K562 (cell line): ENCODE data around the gene CCDC15. TPM values are rescaled to one million over a fixed set of nuclear protein-coding genes. Genes with fewer than 3 reads are reported as not detected.

Source experiments
- BACH1 ChIP-seq: fragments of 200-800 bp; sonication (Bioruptor generic); IDR thresholded peaks from 2 replicates; pipeline ENCODE4 v1.6.1; 2016; ENCODE audit warnings: missing genetic modification characterization, missing compliant biosample characterization
- BDP1 ChIP-seq: IDR thresholded peaks from 3 replicates; pipeline ENCODE4 v1.6.1; 2011; ENCODE audit not compliant: insufficient read length, insufficient read depth
- FOS ChIP-seq: IDR thresholded peaks from 3 replicates; pipeline ENCODE4 v1.6.1; 2011; ENCODE audit not compliant: insufficient read length; ENCODE audit errors: extremely low read depth
- FOXJ3 ChIP-seq: sonication (generic); formaldehyde crosslinking; IDR thresholded peaks from 2 replicates; pipeline ENCODE4 v1.4.0; 2020; ENCODE audit warnings: mild to moderate bottlenecking, missing genetic modification reagents
- NCOA1 ChIP-seq: fragments of 450-650 bp; IDR thresholded peaks from 2 replicates; pipeline ENCODE4 v1.6.1; 2016; ENCODE audit warnings: low read depth
- NCOA2 ChIP-seq, 2 experiments: fragments of 450-650 bp; IDR thresholded peaks; 2 replicates each; pipeline ENCODE4 v1.6.1; 2018; ENCODE audit warnings: mild to moderate bottlenecking in 2 of 2, moderate library complexity in 1 of 2; ENCODE audit not compliant: partially characterized antibody in 2 of 2
- POLR2H ChIP-seq: IDR thresholded peaks from 2 replicates; pipeline ENCODE4 v1.6.1; 2016; ENCODE audit warnings: missing genetic modification characterization, low read depth, mild to moderate bottlenecking, control low read depth, missing compliant biosample characterization, moderate library complexity
- RBM22 ChIP-seq: fragments of 200-400 bp; formaldehyde crosslinking; IDR thresholded peaks from 2 replicates; pipeline ENCODE4 v1.6.1; 2018; ENCODE audit warnings: low read length, low read depth; ENCODE audit not compliant: poor library complexity, severe bottlenecking
- SMARCB1 ChIP-seq: IDR thresholded peaks from 2 replicates; pipeline ENCODE4 v1.6.1; 2011; ENCODE audit warnings: improper control_type of control experiment, low read depth; ENCODE audit not compliant: insufficient read length
- SMARCC2 ChIP-seq: fragments of 450-650 bp; IDR thresholded peaks from 2 replicates; pipeline ENCODE4 v1.6.1; 2017; ENCODE audit warnings: antibody characterized with exemption, moderate library complexity, mild to moderate bottlenecking, low read depth
- SRSF7 ChIP-seq: fragments of 200-400 bp; formaldehyde crosslinking; optimal IDR thresholded peaks from 2 replicates; pipeline ENCODE3; 2017; ENCODE audit warnings: mild to moderate bottlenecking, low read depth, low read length
- U2AF1 ChIP-seq: fragments of 200-400 bp; formaldehyde crosslinking; optimal IDR thresholded peaks from 2 replicates; pipeline ENCODE3; 2017; ENCODE audit warnings: mild to moderate bottlenecking, low read depth, low read length, moderate library complexity
- XRCC3 ChIP-seq: fragments of 450-650 bp; IDR thresholded peaks from 2 replicates; pipeline ENCODE4 v1.6.1; 2017; ENCODE audit warnings: mild to moderate bottlenecking, moderate library complexity
- ZBTB1 ChIP-seq: sonication (generic); formaldehyde crosslinking; IDR thresholded peaks from 2 replicates; pipeline ENCODE4 v1.8.1; 2023; ENCODE audit warnings: missing genetic modification reagents, low read depth, mild to moderate bottlenecking, borderline replicate concordance
- ZNF12 ChIP-seq: sonication (generic); formaldehyde crosslinking; IDR thresholded peaks from 2 replicates; pipeline ENCODE4 v1.4.0; 2020; ENCODE audit warnings: mild to moderate bottlenecking, missing genetic modification reagents
- ZNF354B ChIP-seq: fragments of 250-450 bp; sonication (Bioruptor Pico); IDR thresholded peaks from 2 replicates; pipeline ENCODE4 v1.4.0; 2020
- polyA plus RNA-seq, 8 experiments: library from polyadenylated mRNA; depleted of rRNA in 4 of 8; stranded (reverse) in 5 of 8; unstranded in 3 of 8; fragments of >200 nt; fragmentation: Nextera tagmentation in 2 of 8; fragmentation: Illumina TruSeq in 1 of 8; extraction: Ambion mirVana in 2 of 8; extraction: Trizol in 1 of 8; gene quantifications; 2 replicates each; pipeline versions ENCODE4 v1.2.1 to v1.2.3, GENCODE V29; 2011 to 2014; ENCODE audit warnings: inconsistent platforms in 1 of 8, missing spikeins in 1 of 8
- total RNA-seq, 7 experiments: library from RNA; depleted of rRNA in 6 of 7; stranded (reverse); fragments of >200 nt in 6 of 7; fragmentation: Illumina TruSeq in 2 of 7; extraction: Trizol in 2 of 7; gene quantifications; 2 replicates each; pipeline versions ENCODE4 v1.2.1 to v1.2.3, GENCODE V29; 2011 to 2021; ENCODE audit warnings: low replicate concordance in 1 of 7
- TF ChIP-seq, protein P1 (sequence below): fragments of 450-650 bp; IDR thresholded peaks from 2 replicates; pipeline ENCODE4 v1.6.1; 2017; ENCODE audit warnings: antibody characterized with exemption, mild to moderate bottlenecking
- TF ChIP-seq, protein P2 (sequence below): fragments of 250-450 bp; sonication (Bioruptor Pico); IDR thresholded peaks from 2 replicates; pipeline ENCODE4 v1.8.0; 2021; ENCODE audit warnings: mild to moderate bottlenecking, moderate library complexity
- TF ChIP-seq, protein P3 (sequence below), 3 experiments: fragments of 200-800 bp in 1 of 3; fragments of 250-450 bp in 1 of 3; fragments of 450-650 bp in 1 of 3; sonication (Bioruptor Pico) in 1 of 3; sonication (Bioruptor generic) in 1 of 3; formaldehyde crosslinking in 1 of 3; IDR thresholded peaks; 2 replicates each; pipeline versions ENCODE4 v1.6.1 to v1.8.0; 2016 to 2022; ENCODE audit warnings: mild to moderate bottlenecking in 2 of 3, missing genetic modification characterization in 2 of 3, missing compliant biosample characterization in 1 of 3, moderate library complexity in 1 of 3

CCDC15 gene
- total and polyA plus RNA-seq, 9 of the 15 experiments (the other 6 are each of a cell fraction or from before 2014, with no cell fraction given), result 1.9 to 9.2 (median 3.9) TPM

DNA sequence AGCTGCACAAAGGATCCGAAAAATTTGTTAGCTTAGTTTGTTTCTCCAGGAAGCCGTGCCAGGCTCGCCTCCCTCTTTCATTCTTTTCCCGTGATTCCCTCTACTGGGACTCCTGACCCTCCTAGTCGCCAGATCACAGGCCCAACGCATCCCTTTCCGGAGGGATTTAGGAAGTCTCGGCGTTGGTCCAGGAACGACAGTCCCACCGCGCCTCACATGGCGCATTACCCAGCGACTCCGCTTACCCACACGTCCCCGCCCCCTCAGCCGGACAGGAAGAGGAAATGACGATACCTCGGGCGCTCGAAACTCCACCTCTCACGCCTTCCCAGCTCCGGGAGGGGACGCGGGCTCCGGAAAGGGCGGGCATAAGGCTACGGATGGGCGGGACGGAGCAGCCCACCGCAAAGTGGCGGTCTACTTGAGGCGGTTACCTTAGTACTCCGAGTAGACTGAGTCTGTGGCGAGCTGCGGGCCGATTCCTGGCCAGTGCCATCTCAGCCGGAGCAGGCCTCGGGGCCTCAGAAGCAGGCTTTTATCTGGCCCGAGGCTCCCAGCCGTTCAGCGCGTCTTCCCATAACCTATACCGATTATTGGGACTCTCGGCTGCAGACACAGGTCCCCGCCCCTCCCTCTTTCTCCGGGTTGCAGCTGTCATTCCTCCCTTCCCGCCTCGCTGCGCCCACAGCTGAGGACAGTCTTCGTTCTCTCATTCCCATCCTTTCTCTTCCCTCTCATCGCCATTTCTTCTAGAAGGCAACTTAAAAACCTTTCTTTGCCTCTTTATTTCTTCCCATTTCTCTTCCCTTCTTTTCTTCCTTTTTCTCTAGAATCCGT lies at the start of gene CCDC15 (continued):
- TF ChIP-seq, protein P1, sequence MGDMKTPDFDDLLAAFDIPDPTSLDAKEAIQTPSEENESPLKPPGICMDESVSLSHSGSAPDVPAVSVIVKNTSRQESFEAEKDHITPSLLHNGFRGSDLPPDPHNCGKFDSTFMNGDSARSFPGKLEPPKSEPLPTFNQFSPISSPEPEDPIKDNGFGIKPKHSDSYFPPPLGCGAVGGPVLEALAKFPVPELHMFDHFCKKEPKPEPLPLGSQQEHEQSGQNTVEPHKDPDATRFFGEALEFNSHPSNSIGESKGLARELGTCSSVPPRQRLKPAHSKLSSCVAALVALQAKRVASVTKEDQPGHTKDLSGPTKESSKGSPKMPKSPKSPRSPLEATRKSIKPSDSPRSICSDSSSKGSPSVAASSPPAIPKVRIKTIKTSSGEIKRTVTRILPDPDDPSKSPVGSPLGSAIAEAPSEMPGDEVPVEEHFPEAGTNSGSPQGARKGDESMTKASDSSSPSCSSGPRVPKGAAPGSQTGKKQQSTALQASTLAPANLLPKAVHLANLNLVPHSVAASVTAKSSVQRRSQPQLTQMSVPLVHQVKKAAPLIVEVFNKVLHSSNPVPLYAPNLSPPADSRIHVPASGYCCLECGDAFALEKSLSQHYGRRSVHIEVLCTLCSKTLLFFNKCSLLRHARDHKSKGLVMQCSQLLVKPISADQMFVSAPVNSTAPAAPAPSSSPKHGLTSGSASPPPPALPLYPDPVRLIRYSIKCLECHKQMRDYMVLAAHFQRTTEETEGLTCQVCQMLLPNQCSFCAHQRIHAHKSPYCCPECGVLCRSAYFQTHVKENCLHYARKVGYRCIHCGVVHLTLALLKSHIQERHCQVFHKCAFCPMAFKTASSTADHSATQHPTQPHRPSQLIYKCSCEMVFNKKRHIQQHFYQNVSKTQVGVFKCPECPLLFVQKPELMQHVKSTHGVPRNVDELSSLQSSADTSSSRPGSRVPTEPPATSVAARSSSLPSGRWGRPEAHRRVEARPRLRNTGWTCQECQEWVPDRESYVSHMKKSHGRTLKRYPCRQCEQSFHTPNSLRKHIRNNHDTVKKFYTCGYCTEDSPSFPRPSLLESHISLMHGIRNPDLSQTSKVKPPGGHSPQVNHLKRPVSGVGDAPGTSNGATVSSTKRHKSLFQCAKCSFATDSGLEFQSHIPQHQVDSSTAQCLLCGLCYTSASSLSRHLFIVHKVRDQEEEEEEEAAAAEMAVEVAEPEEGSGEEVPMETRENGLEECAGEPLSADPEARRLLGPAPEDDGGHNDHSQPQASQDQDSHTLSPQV, result no peak
- TF ChIP-seq ZBTB1 (peak; percentile 95), ZNF354B (no peak), U2AF1 (no peak), BDP1 (no peak), POLR2H (tag) (peak; percentile 88), RBM22 (no peak), NCOA2 (IDR thresholded peaks at IDR 0.05; ENCODE audit: partially characterized antibody in 2 of 2) (no peak), SRSF7 (no peak), NCOA1 (no peak), FOS (no peak), BACH1 (no peak), XRCC3 (no peak), SMARCC2 (no peak), SMARCB1 (peak; percentile 25), ZNF12 (no peak), FOXJ3 (CRISPR knock-in tag) (no peak)
- TF ChIP-seq, protein P2, sequence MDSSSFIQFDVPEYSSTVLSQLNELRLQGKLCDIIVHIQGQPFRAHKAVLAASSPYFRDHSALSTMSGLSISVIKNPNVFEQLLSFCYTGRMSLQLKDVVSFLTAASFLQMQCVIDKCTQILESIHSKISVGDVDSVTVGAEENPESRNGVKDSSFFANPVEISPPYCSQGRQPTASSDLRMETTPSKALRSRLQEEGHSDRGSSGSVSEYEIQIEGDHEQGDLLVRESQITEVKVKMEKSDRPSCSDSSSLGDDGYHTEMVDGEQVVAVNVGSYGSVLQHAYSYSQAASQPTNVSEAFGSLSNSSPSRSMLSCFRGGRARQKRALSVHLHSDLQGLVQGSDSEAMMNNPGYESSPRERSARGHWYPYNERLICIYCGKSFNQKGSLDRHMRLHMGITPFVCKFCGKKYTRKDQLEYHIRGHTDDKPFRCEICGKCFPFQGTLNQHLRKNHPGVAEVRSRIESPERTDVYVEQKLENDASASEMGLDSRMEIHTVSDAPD (CRISPR knock-in tag), result no peak
- TF ChIP-seq, protein P3, sequence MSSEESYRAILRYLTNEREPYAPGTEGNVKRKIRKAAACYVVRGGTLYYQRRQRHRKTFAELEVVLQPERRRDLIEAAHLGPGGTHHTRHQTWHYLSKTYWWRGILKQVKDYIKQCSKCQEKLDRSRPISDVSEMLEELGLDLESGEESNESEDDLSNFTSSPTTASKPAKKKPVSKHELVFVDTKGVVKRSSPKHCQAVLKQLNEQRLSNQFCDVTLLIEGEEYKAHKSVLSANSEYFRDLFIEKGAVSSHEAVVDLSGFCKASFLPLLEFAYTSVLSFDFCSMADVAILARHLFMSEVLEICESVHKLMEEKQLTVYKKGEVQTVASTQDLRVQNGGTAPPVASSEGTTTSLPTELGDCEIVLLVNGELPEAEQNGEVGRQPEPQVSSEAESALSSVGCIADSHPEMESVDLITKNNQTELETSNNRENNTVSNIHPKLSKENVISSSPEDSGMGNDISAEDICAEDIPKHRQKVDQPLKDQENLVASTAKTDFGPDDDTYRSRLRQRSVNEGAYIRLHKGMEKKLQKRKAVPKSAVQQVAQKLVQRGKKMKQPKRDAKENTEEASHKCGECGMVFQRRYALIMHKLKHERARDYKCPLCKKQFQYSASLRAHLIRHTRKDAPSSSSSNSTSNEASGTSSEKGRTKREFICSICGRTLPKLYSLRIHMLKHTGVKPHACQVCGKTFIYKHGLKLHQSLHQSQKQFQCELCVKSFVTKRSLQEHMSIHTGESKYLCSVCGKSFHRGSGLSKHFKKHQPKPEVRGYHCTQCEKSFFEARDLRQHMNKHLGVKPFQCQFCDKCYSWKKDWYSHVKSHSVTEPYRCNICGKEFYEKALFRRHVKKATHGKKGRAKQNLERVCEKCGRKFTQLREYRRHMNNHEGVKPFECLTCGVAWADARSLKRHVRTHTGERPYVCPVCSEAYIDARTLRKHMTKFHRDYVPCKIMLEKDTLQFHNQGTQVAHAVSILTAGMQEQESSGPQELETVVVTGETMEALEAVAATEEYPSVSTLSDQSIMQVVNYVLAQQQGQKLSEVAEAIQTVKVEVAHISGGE (CRISPR knock-in tag; IDR thresholded peaks at IDR 0.05), result peak in 2 of 3 experiments; percentile 50 to 70; a peak in 2 of 6 replicates
